HS-5 (cell line): Measurements from ENCODE around the gene DBR1.

Source experiments
- DNase-seq: peaks from one replicate; pipeline ENCODE4 v3.0.0-alpha.2; 2012; ENCODE audit warnings: low read depth

Gene DBR1

GRCh38 chr3:138118612-138119422 is 55.9 kb downstream of the DBR1 start:
- peak; percentile 49 for DNase-seq

- DNase-seq: peak; percentile 63
Measured at GRCh38 chr3:138114988-138115971, 59.4 kb downstream of the DBR1 start, which contains the start of gene DZIP1L. Gene DZIP1L, minus strand, starts transcription at chr3:138115608. Its CDS starts 11,637 bp downstream, at chr3:138103971.

- DNase-seq: peak; percentile 26
Measured at GRCh38 chr3:138114431-138114918, 60.2 kb downstream of the DBR1 start.

- no peak for DNase-seq
Measured at GRCh38 chr3:138113326-138113725, 61.4 kb downstream of the DBR1 start.

GRCh38 chr3:138112362-138112761 is 62.4 kb downstream of the DBR1 start:
- no peak for DNase-seq
